22Rv1 (cell line): ENCODE data around the gene SMCO3.

Experiments used
- ZFX ChIP-seq: fragments of 450-650 bp; IDR thresholded peaks from 2 replicates; pipeline ENCODE4 v1.6.1; 2017; ENCODE audit warnings: antibody characterized with exemption, borderline replicate concordance
- TF ChIP-seq, protein P1 (sequence below): fragments of 450-650 bp; IDR thresholded peaks from 2 replicates; pipeline ENCODE4 v1.5.1; 2017; ENCODE audit warnings: mild to moderate bottlenecking

DNA sequence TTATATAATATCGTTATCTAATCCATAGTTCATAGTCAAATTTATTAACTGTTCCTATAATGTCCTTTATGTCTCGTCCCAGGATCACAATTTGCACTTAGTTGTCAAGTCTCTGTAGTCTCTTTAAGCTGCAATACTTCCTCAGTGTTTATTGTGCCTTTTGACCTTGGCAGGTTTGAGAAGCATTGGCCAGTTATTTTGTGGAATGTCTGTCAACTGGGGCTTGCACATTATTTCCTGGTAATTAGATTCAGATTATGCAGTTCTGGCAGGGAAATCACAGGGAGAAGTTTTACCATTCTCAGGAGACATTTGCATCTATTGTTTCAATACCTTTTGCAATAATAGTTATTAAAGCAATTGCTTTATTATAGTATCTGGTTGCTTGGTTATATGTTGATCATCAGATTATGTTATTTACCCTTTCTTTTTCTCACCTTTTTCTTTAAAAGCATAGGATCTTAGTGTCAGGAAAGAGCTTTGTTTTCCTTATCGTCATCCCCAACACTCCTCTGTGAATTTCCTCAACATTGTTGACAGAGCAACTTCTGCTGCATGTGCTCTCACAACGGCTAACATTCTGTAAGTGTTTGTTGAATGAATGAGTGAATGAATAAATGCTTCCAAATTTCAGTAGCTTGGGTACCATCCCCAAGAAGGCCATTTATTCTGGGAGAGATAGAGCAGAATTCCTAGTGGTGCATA, 33.0 kb upstream of the SMCO3 start:
- TF ChIP-seq, protein P1, sequence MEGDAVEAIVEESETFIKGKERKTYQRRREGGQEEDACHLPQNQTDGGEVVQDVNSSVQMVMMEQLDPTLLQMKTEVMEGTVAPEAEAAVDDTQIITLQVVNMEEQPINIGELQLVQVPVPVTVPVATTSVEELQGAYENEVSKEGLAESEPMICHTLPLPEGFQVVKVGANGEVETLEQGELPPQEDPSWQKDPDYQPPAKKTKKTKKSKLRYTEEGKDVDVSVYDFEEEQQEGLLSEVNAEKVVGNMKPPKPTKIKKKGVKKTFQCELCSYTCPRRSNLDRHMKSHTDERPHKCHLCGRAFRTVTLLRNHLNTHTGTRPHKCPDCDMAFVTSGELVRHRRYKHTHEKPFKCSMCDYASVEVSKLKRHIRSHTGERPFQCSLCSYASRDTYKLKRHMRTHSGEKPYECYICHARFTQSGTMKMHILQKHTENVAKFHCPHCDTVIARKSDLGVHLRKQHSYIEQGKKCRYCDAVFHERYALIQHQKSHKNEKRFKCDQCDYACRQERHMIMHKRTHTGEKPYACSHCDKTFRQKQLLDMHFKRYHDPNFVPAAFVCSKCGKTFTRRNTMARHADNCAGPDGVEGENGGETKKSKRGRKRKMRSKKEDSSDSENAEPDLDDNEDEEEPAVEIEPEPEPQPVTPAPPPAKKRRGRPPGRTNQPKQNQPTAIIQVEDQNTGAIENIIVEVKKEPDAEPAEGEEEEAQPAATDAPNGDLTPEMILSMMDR, result no peak
- no peak for TF ChIP-seq ZFX
